PC-9 (cell line): Measurements from ENCODE around the gene MEAF6. TPM values are rescaled to one million over a fixed set of nuclear protein-coding genes. Genes with fewer than 3 reads are reported as not detected.

Source experiments
- BruUV-seq: library from RNA; stranded (reverse); fragments of 400-500 nt; replicated peaks from 2 replicates; lab custom pipeline; 2021; lab: Mats Ljungman, UMichigan
- CTCF ChIA-PET: fragments of 300-600 bp; sonication (Branson Sonifier 250); formaldehyde crosslinking; loops from one replicate; lab custom pipeline; 2022; ENCODE audit warnings: antibody characterized with exemption; lab: Charles Lee
- POLR2A ChIA-PET: fragments of 300-600 bp; sonication (Branson Sonifier 250); formaldehyde crosslinking; loops from one replicate; lab custom pipeline; 2022; ENCODE audit warnings: antibody characterized with exemption; ENCODE audit not compliant: unreplicated experiment; lab: Charles Lee
- DNase-seq, 2 experiments: peaks; one replicate each; pipeline versions ENCODE4 v3.0.0 to v3.0.0-alpha.2; 2015 to 2022; ENCODE audit warnings: mixed read lengths in 1 of 2
- H2AFZ ChIP-seq: fragments of 200-600 bp; sonication (generic); 2 replicates; pipeline ENCODE4 v1.8.1; 2017; ENCODE audit warnings: antibody characterized with exemption
- H3F3A ChIP-seq: fragments of 200-600 bp; sonication (generic); 2 replicates; pipeline ENCODE4 v1.8.1; 2017; ENCODE audit warnings: antibody characterized with exemption, mild to moderate bottlenecking, low read depth; ENCODE audit not compliant: insufficient read depth
- H3K27ac ChIP-seq: fragments of 200-600 bp; sonication (generic); 2 replicates; pipeline ENCODE4 v1.6.1; 2016; ENCODE audit warnings: mixed run types
- H3K27me3 ChIP-seq: fragments of 200-600 bp; sonication (generic); 2 replicates; pipeline ENCODE4 v1.6.1; 2016; ENCODE audit warnings: low read depth, mixed run types; ENCODE audit not compliant: insufficient read depth
- H3K36me3 ChIP-seq: fragments of 200-600 bp; sonication (generic); 2 replicates; pipeline ENCODE4 v1.6.1; 2016; ENCODE audit warnings: low read depth, mixed run types
- H3K4me1 ChIP-seq: fragments of 200-600 bp; sonication (generic); replicated peaks from 2 replicates; pipeline ENCODE4 v1.6.1; 2016; ENCODE audit warnings: mixed run types; ENCODE audit not compliant: insufficient read depth
- H3K4me2 ChIP-seq: fragments of 200-600 bp; sonication (generic); 2 replicates; pipeline ENCODE4 v1.6.1; 2017; ENCODE audit warnings: mixed run types
- H3K4me3 ChIP-seq: fragments of 200-600 bp; sonication (generic); 2 replicates; pipeline ENCODE4 v1.6.1; 2016; ENCODE audit warnings: mixed run types
- H3K79me2 ChIP-seq: fragments of 200-600 bp; sonication (generic); 2 replicates; pipeline ENCODE4 v1.6.1; 2017; ENCODE audit warnings: low read depth, mixed run types
- H3K9me2 ChIP-seq: fragments of 200-600 bp; sonication (generic); 2 replicates; pipeline ENCODE4 v1.8.1; 2017; ENCODE audit warnings: mild to moderate bottlenecking; ENCODE audit not compliant: insufficient read depth
- H3K9me3 ChIP-seq: fragments of 200-600 bp; sonication (generic); 2 replicates; pipeline ENCODE4 v1.8.1; 2016; ENCODE audit warnings: low read depth; ENCODE audit not compliant: insufficient read depth
- H4K20me1 ChIP-seq: fragments of 200-600 bp; sonication (generic); 2 replicates; pipeline ENCODE4 v1.8.1; 2017; ENCODE audit not compliant: insufficient read depth
- CTCF ChIP-seq: fragments of 200-600 bp; sonication (generic); conservative IDR thresholded peaks from 2 replicates; pipeline ENCODE4 v1.6.1; 2017; ENCODE audit warnings: mixed run types, antibody characterized with exemption, mild to moderate bottlenecking, moderate library complexity
- EZH2 ChIP-seq: fragments of 200-600 bp; sonication (generic); IDR thresholded peaks from 2 replicates; pipeline ENCODE4 v1.8.0; 2017; ENCODE audit warnings: antibody characterized with exemption, low read depth
- intact Hi-C: fragments of 100-400 bp; cut with micrococcal nuclease; formaldehyde crosslinking; loops from one replicate; pipeline ENCODE4 v1.10.0; 2022; ENCODE audit not compliant: unreplicated experiment
- total RNA-seq: library from RNA; stranded (reverse); gene quantifications from 2 replicates; pipeline ENCODE4 v1.2.3, GENCODE V29; 2021

Gene MEAF6
- total RNA-seq, 1 experiment from 2014 or later, result 72.3 TPM

GRCh38 chr1:37549341-37549740, 34.8 kb upstream of the MEAF6 start:
- H3K9me3 ChIP-seq, result no peaks in the 10 kb centered on the region
- DNase-seq, result no peak
- H3K79me2 ChIP-seq, result peaks cover 42% of the 10 kb centered on the region
- H3F3A ChIP-seq, result peaks cover 9% of the 10 kb centered on the region; the same call in 1 of the 2 replicates
- TF ChIP-seq EZH2 (no peak), CTCF (no peak)
- ChIA-PET POLR2A (no interaction called here), CTCF (no interaction called here)
- BruUV-seq, result no TSS peak
- H3K27ac ChIP-seq, result no peak overlapping the region
- H3K27me3 ChIP-seq, result no peaks in the 10 kb centered on the region
- peaks cover 14% of the 10 kb centered on the region; the same call in 1 of the 2 replicates for H3K36me3 ChIP-seq
- no peak overlapping the region for H3K4me2 ChIP-seq
- H3K4me3 ChIP-seq, result no peak overlapping the region
- H3K4me1 ChIP-seq, result peaks cover 10% of the 10 kb centered on the region
- H3K9me2 ChIP-seq, result no peaks in the 10 kb centered on the region
- H2AFZ ChIP-seq, result no peak overlapping the region
- intact Hi-C loops, result no loop called here
- peaks cover 16% of the 10 kb centered on the region for H4K20me1 ChIP-seq

DNA sequence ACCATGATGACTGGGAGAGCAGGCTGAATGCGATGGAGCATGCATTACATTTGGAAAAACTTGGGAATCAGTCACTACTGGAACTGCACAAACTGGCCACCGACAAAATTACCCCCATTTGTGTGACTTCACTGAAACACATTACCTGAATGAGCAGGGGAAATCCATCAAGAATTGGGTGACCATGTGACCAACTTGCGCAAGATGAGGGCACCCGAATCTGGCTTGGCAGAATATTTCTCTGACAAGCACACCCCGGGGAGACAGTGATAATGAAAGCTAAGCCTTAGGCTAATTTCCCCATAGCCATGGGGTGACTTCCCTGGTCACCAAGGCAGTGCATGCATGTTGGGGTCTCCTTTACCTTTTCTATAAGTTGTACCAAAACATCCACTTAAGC, 30.5 kb upstream of the MEAF6 start:
- intact Hi-C loops, result no loop called here
- DNase-seq, result no peak
- ChIA-PET POLR2A (interaction anchor here (0.5 to 0.6 kb wide), 2 partner anchors 70 to 110 kb away, joined by 3 to 5 read pairs; no protein-coding TSS in a partner anchor), CTCF (no interaction called here)
- no TSS peak for BruUV-seq
- peaks cover 5% of the 10 kb centered on the region; the same call in 1 of the 2 replicates for H4K20me1 ChIP-seq
- H3K4me3 ChIP-seq, result no peak overlapping the region
- no peak overlapping the region for H3K4me2 ChIP-seq
- H3F3A ChIP-seq, result no peaks in the 10 kb centered on the region
- H2AFZ ChIP-seq, result no peak overlapping the region
- no peaks in the 10 kb centered on the region for H3K27me3 ChIP-seq
- no peak overlapping the region for H3K27ac ChIP-seq
- H3K36me3 ChIP-seq, result peaks cover 22% of the 10 kb centered on the region; the same call in 1 of the 2 replicates
- H3K9me3 ChIP-seq, result no peaks in the 10 kb centered on the region
- H3K4me1 ChIP-seq, result no peaks in the 10 kb centered on the region
- TF ChIP-seq CTCF (no peak), EZH2 (no peak)
- no peaks in the 10 kb centered on the region for H3K9me2 ChIP-seq
- peaks cover 10% of the 10 kb centered on the region; the same call in 1 of the 2 replicates for H3K79me2 ChIP-seq

GRCh38 chr1:37544530-37544929, 30.0 kb upstream of the MEAF6 start:
- CTCF ChIA-PET, result no interaction called here
- H3K79me2 ChIP-seq, result peaks cover 10% of the 10 kb centered on the region; the same call in 1 of the 2 replicates
- H3K27me3 ChIP-seq, result no peaks in the 10 kb centered on the region
- H3K4me2 ChIP-seq, result no peak overlapping the region
- H3K27ac ChIP-seq, result no peak overlapping the region
- BruUV-seq, result no TSS peak
- no peak for DNase-seq
- no peak overlapping the region for H3K4me3 ChIP-seq
- POLR2A ChIA-PET, result interaction anchor here (0.5 to 0.6 kb wide), 2 partner anchors 71 to 111 kb away, joined by 3 to 5 read pairs; no protein-coding TSS in a partner anchor
- no peaks in the 10 kb centered on the region for H3F3A ChIP-seq
- no peaks in the 10 kb centered on the region for H3K9me3 ChIP-seq
- TF ChIP-seq EZH2 (no peak), CTCF (no peak)
- peaks cover 2% of the 10 kb centered on the region; the same call in 1 of the 2 replicates for H4K20me1 ChIP-seq
- H3K4me1 ChIP-seq, result no peaks in the 10 kb centered on the region
- intact Hi-C loops, result no loop called here
- no peak overlapping the region for H2AFZ ChIP-seq
- no peaks in the 10 kb centered on the region for H3K9me2 ChIP-seq
- peaks cover 27% of the 10 kb centered on the region; the same call in 1 of the 2 replicates for H3K36me3 ChIP-seq
